Muscle of arm (tissue), 12 donors: ENCODE results near the gene ERGIC3. TPM values are rescaled to one million over a fixed set of nuclear protein-coding genes. Genes with fewer than 3 reads are reported as not detected.
A peak's percentile ranks its signal among the peaks of the same experiment; 100 is the strongest.
"Not testable (repeated sequence)": the region's sequence is repeated elsewhere in the genome, so short reads cannot be mapped to it uniquely, and the experiment has no call there.

ENCODE experiments used
- DNase-seq: peaks from one replicate; pipeline ENCODE4 v3.0.0-alpha.2; 2013
- polyA plus RNA-seq, 12 donors: library from polyadenylated mRNA; unstranded; fragments of 120-200 nt; gene quantifications; one replicate each; pipeline ENCODE4 v1.2.1, GENCODE V29; 2013; ENCODE audit not compliant: insufficient read length in 12 of 12

Gene ERGIC3
- polyA plus RNA-seq, 12 donors = 192 to 242 (median 216) TPM; not detected in 1

DNA sequence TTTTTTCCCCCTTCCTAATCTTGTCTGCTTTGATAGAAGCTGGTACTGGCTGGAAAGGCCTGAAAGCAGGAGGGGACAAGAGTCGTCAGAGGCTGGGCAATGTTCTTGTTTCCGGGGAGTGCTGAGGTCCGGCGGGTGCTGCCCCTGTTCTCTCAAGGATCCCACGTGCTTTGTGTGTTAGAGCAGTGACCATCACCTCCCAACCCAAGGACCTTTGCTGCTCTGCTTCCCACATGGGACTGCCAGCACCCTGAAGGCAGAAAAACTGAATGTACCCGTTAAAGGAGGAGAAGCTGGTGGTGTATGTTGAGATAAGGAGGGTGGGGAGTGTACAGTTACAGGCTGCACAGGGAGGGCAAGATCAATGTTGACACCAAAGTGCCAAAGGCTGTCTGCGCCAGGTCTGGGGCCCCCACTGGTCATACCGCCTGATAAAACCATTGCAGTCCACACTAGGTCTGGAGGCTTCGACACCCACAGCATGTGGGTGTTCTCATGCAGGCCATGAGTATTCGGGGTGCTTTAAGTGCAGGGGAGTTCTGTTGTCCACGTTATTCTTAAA is 27.4 kb upstream of the ERGIC3 start:
- DNase-seq = no peak

DNA sequence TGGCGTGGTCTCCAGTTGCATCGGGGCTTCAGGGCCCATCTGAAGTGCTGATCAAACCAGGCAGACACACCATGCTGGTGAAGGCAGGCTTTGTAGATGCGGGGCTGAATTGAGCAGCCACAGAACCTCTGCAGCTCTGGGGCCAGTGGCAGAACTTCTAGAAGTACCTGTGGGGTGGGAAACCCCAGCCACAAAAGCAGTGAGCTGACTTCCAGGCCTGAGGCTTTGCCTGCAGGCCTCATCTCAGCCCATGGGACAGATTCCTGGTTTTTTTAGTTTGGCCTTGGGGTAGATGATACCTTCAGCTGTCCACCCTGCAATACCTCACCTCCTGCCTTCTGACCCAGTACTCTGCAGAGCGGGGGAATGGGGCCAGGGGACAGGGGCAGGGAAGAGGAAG is 26.5 kb upstream of the ERGIC3 start:
- no peak for DNase-seq

DNA sequence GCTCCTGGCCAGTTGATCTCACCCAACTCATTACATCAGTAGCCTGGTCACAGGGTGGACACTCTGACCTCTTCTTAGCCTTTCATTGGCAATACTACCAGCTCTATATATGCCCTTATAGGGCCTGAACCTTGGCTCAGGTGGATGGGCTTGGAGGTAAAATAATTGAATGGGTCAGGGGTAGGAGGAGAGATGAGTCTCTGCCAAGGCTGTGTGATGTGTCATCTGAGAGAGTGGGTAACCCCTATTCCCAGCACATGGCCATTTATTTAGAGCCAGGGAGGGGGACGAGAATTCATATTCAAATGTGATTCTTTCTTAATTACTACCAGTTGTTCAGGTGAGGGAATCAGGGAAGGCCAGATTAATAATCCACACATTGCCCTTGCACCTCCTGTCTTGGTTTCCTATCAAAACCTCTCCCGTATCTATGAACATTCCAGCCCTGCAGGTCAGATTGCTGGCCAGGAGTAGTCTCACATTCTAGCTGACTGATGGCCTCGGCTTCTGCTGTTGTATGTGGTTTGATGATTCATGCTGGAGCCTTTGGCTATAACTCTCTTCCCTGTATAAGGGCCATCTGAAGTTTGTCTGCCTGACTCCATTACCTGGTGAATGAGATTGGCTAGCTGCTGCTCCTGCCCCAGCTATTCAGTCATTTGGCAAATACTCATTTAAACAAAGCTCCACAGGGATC is 25.8 kb upstream of the ERGIC3 start:
- no peak for DNase-seq

DNA sequence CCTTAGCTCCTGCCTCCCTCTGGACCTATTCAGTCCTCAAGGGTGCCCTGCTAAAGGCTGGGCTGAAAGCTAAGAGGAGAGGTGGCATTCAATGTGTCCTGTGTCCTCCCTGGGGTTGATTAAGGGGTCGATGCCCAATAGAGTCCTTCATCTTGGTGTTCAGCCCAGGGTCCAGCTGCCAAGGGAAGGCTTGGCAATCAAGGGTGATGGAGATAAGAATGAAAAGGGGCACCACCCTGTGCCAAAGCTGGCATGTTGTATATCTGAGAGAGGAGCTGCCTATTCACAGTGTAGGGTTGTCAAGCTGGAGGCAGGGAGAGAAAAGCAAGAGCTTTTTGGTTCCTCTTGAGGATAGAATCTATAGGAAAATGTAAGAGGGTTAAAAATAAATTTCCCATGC is 24.8 kb upstream of the ERGIC3 start:
- no peak for DNase-seq

DNA sequence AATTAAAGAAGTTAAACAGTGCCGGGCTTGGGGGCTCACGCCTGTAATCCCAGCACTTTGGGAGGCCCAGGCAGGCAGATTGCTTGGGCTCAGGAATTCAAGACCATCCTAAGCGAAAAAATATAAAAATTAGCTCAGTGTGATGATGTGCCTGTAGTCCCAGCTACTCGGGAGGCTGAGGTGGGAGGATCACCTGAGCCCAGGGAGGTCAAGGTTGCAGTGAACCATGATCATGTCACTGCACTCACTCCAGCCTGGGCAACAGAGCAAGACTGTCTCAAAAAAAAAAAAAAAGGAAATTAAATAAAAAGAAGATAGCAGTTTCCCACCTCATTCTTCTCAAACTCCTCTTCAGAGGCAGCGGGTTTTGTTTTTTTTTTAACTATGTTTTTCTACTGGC is 24.1 kb upstream of the ERGIC3 start:
- not testable (repeated sequence) for DNase-seq

DNA sequence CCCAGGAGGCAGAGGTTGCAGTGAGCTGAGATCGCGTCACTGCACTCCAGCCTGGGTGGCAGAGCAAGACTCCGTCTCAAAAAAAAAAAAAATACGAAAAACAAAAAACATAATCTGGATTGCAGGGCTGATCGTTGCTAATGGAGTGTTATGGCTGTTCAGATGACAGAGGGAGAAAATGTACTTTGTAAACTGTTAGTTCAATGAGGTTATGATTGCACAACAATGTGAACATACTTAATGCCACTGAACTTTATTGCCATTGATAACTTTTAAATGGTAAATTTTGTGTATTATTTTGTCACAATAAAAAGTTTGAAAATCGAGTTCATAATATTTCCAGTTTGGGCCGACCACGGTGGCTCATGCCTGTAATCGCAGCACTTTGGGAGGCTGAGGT is 22.9 kb upstream of the ERGIC3 start:
- DNase-seq = no peak

DNA sequence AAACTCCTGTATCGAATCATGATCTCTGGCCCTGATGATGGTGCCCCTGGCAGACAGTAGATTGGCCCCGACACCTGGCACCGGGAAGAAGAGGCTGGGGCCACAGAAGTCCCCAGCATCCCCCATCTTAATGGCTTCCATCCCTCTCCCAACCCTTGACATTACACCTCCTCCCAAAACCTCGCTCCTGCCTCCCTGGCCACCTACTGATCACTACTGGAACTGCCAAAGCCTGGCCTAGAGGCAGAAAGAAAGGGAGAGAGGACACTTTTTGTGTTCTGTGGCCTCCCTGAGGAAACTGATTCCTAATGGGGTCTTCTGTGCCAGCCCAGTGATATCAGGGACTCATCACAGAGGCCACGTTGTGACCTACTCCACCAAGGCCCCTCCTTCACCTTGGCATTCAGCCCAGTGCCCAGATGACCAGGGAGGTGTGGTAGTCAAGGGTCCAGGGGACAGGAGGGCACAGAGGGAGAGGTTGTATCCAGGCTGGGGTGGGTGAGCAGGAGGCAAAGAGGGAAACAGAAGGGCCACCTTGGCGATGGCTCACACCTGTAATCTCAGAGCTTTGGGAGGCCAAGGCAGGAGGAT is 18.5 kb upstream of the ERGIC3 start:
- DNase-seq = no peak

DNA sequence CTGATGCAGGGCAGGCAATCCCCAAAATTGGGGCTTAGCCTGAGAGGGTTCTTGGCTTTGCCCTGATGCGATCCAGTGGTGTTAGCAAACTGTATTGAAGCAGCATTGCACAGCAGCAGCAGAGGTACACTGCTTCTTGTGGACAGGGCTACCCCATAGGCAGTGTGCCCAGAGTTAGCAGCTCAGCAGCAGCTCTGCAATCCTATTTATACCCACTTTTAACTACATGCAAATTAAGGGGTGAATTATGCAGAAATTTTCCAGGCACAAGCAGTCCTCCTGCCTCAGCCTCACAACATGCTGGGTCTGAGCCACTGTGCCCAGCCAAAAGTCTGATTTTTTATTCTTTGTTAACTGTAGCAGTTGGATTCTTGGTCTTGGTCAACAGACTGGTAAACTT is 16.2 kb upstream of the ERGIC3 start:
- DNase-seq = no peak

DNA sequence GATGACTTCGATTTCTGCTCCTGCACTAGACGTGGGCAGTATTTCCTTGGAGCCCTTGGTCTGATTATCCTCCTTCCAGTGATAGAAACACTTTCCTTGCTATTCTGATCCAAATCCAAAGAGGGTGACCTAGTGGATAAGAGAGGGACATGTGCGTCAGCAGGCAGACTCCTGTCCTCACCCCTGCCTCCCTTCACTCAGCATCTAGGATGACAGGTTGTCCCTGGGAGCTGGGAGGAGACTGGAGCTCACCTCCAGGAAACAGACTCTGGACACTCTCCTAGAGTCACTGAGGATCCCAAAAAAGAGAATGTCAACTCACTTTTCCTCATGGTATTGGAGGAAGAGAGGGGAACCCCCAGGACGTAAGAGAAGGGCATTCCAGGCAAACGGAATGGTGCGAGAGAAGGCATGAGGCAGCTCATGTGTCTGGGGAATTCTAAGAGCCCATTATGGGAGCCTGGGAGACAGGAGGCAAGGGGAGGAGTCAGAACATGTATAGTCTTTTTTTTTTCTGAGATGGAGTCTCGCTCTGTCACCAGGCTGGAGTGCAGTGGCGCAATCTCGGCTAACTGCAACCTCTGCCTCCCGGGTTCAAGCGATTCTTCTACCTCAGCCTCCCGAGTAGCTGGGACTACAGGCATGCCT is 14.6 kb upstream of the ERGIC3 start:
- DNase-seq = no peak

DNA sequence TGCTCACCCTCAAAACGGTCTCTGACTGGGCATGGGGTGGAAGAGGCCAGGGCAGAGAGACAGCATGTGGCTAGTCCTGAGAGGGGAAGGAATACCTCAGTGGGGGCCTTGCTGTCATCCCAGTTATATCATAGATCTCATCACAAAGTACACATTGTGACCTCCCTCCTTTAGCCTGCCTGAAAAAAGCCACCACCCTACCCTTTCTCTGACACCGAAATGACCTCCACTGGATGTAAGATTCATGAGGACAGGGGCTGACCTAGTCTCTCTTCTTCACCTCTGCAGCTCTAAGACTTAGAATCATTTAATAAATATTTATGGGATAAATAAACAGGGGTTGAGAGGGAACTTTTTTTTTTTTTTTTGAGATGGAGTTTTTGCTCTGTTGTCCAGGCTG is 12.3 kb upstream of the ERGIC3 start, which contains the start of gene C20orf173:
Gene C20orf173, minus strand, starts transcription at position 101 of the 400 bp plus-strand sequence. CDS start 279 bp downstream, outside the sequence.
- no peak for DNase-seq

DNA sequence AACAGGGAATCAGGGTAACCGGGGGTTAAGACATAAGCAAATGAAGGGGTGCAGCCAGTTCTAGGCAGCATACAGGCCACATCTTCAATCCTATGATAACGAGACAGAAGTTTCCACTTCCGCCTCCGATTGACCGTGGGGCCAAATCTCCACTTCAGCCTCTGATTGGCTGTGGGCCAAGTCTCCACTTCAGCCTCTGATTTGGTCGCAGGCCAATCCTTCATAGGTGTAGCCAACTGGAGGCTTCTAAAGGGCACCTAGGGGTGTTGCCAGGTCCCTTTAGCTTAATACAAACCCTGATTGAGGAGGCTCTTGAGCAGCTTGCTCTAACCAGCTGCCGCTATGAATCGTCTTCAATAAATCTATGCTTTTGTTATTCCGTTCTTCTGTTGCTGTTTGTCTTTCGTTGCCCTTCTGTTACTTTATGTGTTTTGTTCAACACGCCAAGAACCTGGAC is 2.1 kb upstream of the ERGIC3 start:
- peak; percentile 21 for DNase-seq

DNA sequence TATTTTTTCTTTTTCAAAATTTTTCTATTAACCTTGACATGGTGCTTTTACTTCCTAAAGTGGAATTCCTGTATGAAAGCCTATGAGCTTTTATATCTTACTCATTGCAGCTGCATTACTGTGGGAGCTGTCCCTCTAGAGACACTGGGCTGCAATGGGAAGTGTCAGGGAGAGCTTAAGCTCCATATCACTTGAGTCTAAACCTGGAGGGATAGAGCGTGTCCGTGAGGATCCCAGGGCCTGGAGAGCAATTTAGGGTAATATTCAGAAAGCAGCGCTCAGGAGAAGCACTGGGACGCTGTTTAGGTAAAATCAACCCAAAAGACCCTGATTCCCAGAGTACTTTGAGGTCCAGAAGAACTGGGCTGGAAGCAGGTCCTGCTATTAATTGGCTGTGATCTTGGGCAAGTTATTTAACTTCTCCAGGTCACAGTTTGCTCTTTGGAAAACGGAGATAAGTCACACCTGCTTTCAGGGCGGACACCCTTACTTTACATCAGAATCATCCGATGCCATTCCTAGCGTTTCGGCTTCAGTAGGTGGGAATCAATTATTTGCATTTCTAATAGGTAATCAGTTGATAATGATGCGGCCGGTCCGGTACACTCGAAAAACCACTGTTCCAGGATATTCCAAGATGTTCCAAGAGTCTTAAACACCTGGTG is 628 bp upstream of the ERGIC3 start:
- no peak for DNase-seq

DNA sequence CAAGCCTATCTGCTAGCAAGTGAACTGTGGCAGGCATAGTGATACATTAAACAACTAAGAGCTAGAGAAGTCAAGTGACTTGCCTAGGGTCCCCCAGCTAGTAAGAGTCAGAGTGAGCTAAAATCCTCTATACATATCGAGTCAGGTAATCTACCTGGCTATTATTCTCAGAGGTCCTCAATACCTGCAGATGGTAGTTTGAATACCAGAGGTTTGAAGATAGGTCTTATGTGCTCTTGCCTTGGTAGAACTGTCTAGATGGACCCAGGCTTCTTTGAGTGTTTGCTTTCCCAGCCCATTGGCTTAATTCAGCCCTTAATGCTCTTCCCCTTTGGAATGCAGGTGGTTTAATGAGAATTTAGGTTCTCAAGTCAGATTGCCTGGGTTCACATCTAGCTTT is 1.1 kb downstream of the ERGIC3 start:
- DNase-seq = no peak

DNA sequence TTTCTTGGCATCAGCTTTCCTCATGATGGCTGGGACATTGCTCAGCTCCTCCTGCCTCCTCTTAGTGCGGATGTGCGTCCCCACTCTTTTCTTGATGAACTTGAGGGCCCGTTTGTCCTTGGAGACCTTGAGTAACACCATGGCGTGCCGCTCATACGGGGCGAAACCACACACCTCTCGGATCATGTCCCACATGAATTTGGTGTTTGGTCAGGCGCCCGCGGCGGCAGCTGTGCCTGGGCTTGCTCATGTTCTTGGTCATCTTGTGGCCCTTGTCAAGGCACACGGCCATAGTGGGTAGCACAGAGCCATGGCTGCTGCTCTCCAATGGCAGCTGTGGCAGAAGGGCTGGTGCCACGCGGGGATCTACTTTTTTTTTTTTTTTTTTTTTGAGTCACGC is 2.6 kb downstream of the ERGIC3 start:
- no peak for DNase-seq

DNA sequence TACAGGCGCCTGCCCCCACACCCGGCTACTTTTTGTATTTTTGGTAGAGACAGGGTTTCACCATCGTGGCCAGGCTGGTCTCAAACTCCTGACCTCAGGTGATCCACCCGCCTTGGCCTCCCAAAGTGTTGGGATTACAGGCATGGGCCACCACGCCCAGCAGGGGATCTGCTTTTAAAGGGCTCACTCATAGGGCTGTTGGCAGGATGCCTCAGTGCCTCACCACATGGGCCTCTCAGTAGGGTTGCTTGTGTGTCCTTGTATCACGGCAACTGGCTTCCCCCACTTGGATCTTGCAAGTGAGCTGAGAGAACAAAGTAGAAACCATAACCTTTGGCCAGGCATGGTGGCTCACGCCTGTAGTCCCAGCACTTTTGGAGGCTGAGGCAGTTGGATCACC is 3.1 kb downstream of the ERGIC3 start:
- DNase-seq = not testable (repeated sequence)

DNA sequence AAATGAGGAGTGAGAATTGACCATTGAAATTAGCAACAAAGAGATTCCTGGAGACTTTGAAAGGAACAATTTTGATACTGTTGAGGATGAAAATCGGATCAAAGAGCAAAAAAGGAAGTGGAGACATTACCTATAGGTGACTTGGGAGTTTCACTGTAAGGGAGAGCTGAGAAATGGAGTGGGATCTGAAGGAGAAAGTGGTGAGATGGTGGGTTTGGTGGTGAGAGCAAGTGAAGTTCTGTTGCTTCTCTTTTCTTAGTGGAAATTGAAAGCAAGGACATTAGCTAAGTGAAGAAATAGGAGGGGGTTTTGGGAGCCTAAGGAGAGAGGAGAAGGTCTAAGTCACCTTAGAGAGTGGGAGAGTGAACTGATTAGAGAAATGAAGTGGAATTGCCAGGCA is 4.2 kb downstream of the ERGIC3 start:
- no peak for DNase-seq

DNA sequence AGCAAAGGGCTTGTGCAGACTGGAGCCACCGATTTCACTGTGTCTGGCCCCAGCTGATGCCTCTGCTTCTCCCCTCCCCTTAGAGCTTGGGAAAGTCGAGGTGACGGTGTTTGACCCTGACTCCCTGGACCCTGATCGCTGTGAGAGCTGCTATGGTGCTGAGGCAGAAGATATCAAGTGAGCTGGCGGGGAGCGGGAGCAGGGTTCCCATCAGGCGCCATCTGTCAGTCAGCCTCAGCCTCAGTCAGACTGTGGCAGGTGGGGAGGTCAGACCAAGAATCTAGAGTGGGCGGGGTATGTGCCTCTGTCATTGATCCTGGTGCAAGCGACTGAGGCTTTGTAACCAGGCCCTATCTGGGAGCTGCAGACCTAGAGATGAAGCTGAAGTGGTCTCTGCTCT is 5.5 kb downstream of the ERGIC3 start:
- DNase-seq = no peak

DNA sequence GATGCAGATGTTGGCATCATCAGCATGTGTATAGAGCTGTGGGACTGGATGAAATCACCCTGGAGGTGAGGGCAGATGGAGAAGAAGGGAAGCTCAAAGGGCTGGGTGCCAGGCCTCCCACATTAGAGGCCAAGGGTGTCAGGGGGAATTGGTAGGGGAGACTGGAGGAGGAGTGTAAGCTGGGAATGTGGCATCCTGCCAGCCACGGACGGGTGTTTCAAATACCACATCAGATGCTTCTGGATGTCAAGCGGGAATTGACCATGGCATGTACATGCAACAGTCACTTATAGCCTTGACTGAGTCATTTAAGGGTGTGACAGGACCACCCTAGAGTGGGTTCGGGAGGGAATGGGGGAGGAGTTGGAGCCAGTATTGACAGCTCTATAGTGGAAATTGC is 9.6 kb downstream of the ERGIC3 start:
- no peak for DNase-seq

DNA sequence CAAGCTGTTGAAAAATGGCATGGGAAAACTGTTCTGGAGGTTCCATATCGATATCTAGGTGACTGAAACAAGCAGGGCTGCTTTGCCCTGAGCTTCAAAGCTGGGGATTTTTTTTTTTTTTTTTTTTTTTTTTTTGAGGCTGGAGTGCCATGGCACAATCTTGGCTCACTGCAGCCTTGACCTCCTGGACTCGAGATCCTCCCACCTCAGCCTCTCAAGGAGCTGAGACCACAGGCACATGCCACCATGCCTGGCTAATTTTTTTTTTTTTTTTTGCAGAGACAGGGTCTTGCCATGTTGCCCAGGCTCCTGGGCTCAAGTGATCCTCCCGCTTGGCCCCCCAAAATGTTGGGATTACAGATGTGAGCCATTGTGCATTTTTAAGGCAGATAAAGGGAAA is 11.0 kb downstream of the ERGIC3 start:
- DNase-seq = no peak

DNA sequence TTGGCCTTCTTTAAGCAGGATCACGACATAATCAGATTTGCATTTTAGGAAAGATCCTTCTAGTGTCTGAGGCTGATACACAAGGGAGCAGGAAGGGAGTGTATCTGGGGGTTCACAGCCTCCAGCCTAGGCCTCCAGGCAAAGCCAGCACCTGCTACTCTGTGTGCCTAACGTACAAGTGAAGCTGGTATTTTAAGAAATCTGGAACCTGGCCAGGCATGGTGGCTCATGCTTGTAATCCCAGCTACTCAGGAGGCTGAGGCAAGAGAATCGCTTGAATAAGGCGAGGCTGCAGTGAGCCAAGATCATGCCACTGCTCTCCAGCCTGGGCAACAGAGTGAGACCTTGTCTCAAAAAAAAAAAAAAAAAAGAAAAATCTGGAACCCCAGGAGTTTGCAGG is 13.6 kb downstream of the ERGIC3 start:
- DNase-seq = not testable (repeated sequence)

DNA sequence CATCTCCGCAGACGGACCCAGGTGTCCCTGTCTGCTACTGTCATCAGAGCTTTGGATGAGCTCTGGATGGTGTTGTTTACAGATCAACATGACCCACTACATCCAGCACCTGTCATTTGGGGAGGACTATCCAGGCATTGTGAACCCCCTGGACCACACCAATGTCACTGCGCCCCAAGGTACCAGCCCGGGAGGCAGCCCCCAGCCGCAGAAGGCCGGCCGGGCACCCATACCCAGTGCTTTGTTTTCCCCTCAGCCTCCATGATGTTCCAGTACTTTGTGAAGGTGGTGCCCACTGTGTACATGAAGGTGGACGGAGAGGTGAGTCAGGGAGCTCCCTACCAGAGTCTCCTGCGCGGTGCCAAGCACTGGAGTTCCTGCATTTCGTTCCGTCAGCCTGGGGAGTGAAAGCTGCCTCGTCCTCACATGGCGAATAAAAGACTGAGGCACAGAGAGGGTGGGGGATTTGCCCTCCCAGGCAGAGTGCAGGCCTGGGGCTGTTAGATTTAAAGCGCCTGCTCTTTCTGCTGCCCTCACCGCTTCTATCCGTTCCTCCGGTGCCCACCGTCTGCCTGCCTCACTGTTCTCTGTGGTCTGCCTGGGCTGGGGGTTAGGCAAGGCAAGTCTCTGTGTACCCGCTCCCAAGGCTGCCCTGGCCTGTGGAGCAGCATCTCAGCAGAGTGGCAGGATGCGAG is 14.2 kb downstream of the ERGIC3 start:
- no peak for DNase-seq

DNA sequence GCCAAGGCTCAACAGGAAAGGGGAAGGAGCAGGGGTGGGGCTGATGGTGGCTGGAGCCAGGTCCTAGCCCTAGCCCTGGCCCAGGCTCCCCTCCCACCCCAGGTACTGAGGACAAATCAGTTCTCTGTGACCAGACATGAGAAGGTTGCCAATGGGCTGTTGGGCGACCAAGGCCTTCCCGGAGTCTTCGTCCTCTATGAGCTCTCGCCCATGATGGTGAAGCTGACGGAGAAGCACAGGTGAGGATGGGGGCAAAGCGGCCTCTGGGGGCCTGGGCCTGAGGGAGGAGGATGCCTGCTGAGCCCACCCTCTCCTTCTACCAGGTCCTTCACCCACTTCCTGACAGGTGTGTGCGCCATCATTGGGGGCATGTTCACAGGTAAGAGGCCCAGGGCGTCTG is 15.0 kb downstream of the ERGIC3 start:
- DNase-seq = no peak
